Frontal cortex (tissue), 4 donors: ENCODE measurements around the gene SGCA. TPM values are rescaled to one million over a fixed set of nuclear protein-coding genes. Genes with fewer than 3 reads are reported as not detected.

Experiments used
- DNase-seq, 2 donors: peaks; one replicate each; pipeline ENCODE4 v3.0.0; 2012; ENCODE audit warnings: low spot score in 2 of 2
- FAIRE-seq: peaks from 2 replicates; lab custom pipeline; 2012; peaks lifted over from hg19 to GRCh38; lab: Jason Lieb, UNC
- total RNA-seq: library from RNA; depleted of rRNA; stranded (reverse); fragments of >200 nt; gene quantifications from one replicate; pipeline ENCODE4 v1.2.3, GENCODE V29; 2014
- donor health status: control.
- donor health status: control.
- donor health status: control.

SGCA gene
- total RNA-seq, 1 donor from 2014 or later: not detected

- FAIRE-seq: no peak
- DNase-seq: peak in 1 of 2 donors; percentile 74
These were observed 32.6 kb upstream of the SGCA start for GRCh38 chr17:50133028-50133768.

GRCh38 chr17:50133769-50134099, 32.1 kb upstream of the SGCA start:
- DNase-seq (no peak), FAIRE-seq (no peak)

GRCh38 chr17:50134206-50135110, 31.3 kb upstream of the SGCA start:
- FAIRE-seq (no peak), DNase-seq (no peak)

- no peak for FAIRE-seq
- no peak for DNase-seq
These were observed 30.3 kb upstream of the SGCA start for GRCh38 chr17:50135316-50136095.

GRCh38 chr17:50136096-50136687, 29.6 kb upstream of the SGCA start:
- DNase-seq: no peak
- no peak for FAIRE-seq

- DNase-seq (no peak), FAIRE-seq (no peak)
These were observed 28.8 kb upstream of the SGCA start for GRCh38 chr17:50137042-50137441.

- FAIRE-seq: no peak
These were observed 26.5 kb upstream of the SGCA start for GRCh38 chr17:50139185-50139783.

GRCh38 chr17:50139950-50140885, 25.6 kb upstream of the SGCA start:
- no peak for FAIRE-seq
- DNase-seq: peak; percentile 75 to 88

More at GRCh38 chr17:50139185-50139783, 26.5 kb upstream of the SGCA start:
- no peak for DNase-seq

GRCh38 chr17:50141026-50141744, 24.6 kb upstream of the SGCA start:
- FAIRE-seq (no peak), DNase-seq (no peak)

GRCh38 chr17:50141745-50142110, 24.1 kb upstream of the SGCA start:
- FAIRE-seq: no peak

GRCh38 chr17:50143461-50144176, 22.2 kb upstream of the SGCA start:
- DNase-seq (no peak), FAIRE-seq (no peak)

More at GRCh38 chr17:50141745-50142110, 24.1 kb upstream of the SGCA start:
- no peak for DNase-seq

- DNase-seq (no peak), FAIRE-seq (no peak)
These were observed 21.4 kb upstream of the SGCA start for GRCh38 chr17:50144355-50144754.

GRCh38 chr17:50144845-50145531, 20.8 kb upstream of the SGCA start:
- FAIRE-seq (no peak), DNase-seq (no peak)

- no peak for FAIRE-seq
- no peak for DNase-seq
These were observed 20.1 kb upstream of the SGCA start for GRCh38 chr17:50145532-50146229.

- DNase-seq (no peak), FAIRE-seq (no peak)
These were observed 19.4 kb upstream of the SGCA start for GRCh38 chr17:50146230-50146926.
